ENCODE data around the gene CERS6.

Gene CERS6

DNA sequence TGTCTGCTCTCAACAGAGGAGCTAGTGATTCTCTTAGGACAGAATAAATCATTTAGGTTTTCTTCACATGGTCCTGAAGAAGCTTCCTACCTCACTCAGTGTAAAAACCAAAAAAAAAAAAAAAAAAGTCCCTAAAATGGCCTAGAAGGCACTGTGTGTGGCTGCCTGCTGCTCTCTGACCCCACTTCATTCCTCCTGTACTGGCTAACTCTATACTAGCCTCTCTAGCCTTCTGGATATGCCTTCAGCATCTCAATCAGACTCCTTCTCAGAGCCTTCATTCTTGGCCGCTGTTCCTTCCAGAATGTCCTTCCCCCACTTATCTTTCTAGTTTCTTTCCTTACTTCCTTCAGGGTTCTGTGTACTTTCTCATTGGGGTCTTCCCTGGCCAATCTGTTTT is 82.1 kb downstream of the CERS6 start:
- H3K4me1 ChIP-seq (ENCODE audit: control insufficient read depth in 5 of 5, insufficient read depth in 5 of 5, low read length in 5 of 5) = peaks cover 0 to 8% (median 5%) of the 10 kb centered on the region in 5 donors
- no peaks in the 10 kb centered on the region for H3K27me3 ChIP-seq (ENCODE audit: control insufficient read depth in 5 of 5, insufficient read depth in 4 of 5, low read length in 5 of 5)
- H3K27ac ChIP-seq (ENCODE audit: low read depth, low read length) = no peak overlapping the region
- no peak overlapping the region for H3K9ac ChIP-seq (ENCODE audit: low read length in 5 of 5)
- peaks cover 0 to 4% (median 0%) of the 10 kb centered on the region in 5 donors for H3K36me3 ChIP-seq (ENCODE audit: control insufficient read depth in 5 of 5, insufficient read depth in 5 of 5, low read length in 5 of 5)
- peaks cover 0 to 11% (median 2%) of the 10 kb centered on the region in 5 donors for H3K9me3 ChIP-seq (ENCODE audit: control insufficient read depth in 5 of 5, low read length in 5 of 5)
- no peak overlapping the region for H3K4me3 ChIP-seq (ENCODE audit: low read depth in 1 of 5, low read length in 5 of 5)

DNA sequence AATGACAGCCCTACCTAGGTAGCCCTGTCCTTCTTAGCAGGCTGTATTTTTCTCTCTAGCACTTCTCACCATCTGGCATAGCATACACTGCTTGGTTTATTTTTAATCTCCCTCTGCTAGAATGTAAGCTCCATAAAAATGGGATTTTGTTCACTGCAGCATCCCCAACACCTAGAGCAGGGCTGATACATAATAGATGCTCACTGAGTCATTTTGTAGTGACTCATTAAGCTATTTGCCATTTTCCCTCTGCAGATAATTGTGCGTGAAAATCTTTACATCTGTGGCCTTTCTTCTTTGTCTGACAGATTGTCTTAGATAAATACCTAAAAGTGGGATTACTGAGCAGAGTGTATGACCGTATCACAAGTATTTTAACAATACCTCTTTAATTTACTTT is 82.5 kb downstream of the CERS6 start:
- H3K4me3 ChIP-seq (ENCODE audit: low read depth in 1 of 5, low read length in 5 of 5) = no peak overlapping the region
- peaks cover 0 to 11% (median 2%) of the 10 kb centered on the region in 5 donors for H3K9me3 ChIP-seq (ENCODE audit: control insufficient read depth in 5 of 5, low read length in 5 of 5)
- H3K4me1 ChIP-seq (ENCODE audit: control insufficient read depth in 5 of 5, insufficient read depth in 5 of 5, low read length in 5 of 5) = peaks cover 0 to 8% (median 5%) of the 10 kb centered on the region in 5 donors
- peaks cover 0 to 4% (median 0%) of the 10 kb centered on the region in 5 donors for H3K36me3 ChIP-seq (ENCODE audit: control insufficient read depth in 5 of 5, insufficient read depth in 5 of 5, low read length in 5 of 5)
- no peaks in the 10 kb centered on the region for H3K27me3 ChIP-seq (ENCODE audit: control insufficient read depth in 5 of 5, insufficient read depth in 4 of 5, low read length in 5 of 5)
- H3K27ac ChIP-seq (ENCODE audit: low read depth, low read length) = no peak overlapping the region
- no peak overlapping the region for H3K9ac ChIP-seq (ENCODE audit: low read length in 5 of 5)

DNA sequence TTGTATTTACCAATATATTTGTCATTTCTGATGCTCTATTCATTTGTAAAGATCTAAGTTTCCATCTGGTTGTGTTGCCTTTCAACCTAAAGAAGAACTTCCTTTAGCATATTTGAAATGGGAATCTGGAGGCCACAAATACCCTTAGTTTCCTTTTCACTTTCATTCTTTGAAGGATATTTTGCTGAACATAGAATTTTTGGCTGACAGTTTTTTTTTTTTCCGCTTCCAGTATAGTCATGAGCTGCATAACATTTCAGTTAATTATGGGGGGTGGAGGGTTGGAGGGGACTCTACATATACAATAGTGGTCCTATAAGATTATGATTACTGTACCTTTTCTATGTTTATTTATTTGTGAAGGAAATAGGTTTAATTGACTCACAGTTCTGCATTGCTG is 83.9 kb downstream of the CERS6 start:
- H3K9me3 ChIP-seq (ENCODE audit: control insufficient read depth in 5 of 5, low read length in 5 of 5) = peaks cover 0 to 11% (median 2%) of the 10 kb centered on the region in 5 donors
- H3K36me3 ChIP-seq (ENCODE audit: control insufficient read depth in 5 of 5, insufficient read depth in 5 of 5, low read length in 5 of 5) = peaks cover 0 to 4% (median 0%) of the 10 kb centered on the region in 5 donors
- H3K9ac ChIP-seq (ENCODE audit: low read length in 5 of 5) = no peak overlapping the region
- H3K27ac ChIP-seq (ENCODE audit: low read depth, low read length) = no peak overlapping the region
- peaks cover 0 to 8% (median 5%) of the 10 kb centered on the region in 5 donors for H3K4me1 ChIP-seq (ENCODE audit: control insufficient read depth in 5 of 5, insufficient read depth in 5 of 5, low read length in 5 of 5)
- H3K4me3 ChIP-seq (ENCODE audit: low read depth in 1 of 5, low read length in 5 of 5) = peak overlapping the region in 1 of 5 donors; percentile 13
- H3K27me3 ChIP-seq (ENCODE audit: control insufficient read depth in 5 of 5, insufficient read depth in 4 of 5, low read length in 5 of 5) = no peaks in the 10 kb centered on the region

DNA sequence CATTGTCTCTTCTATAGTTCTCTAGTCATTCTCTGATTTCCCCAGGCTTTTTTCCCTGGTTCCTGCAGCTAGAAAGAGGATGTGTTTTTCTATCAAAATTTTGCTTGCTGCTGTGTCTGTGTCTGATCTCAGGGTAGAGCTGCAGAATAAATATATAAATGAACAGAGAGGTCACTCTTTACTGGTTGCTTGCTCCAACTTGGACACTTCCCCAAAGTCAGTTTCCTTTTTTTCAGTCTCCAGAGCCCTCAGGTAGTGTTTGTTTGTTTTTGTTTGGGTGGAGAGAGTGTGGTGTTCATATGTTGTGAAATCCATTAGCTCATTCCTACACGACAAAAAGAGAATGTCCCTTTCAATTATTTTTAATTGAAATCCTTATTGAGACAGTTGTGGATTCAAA is 85.8 kb downstream of the CERS6 start:
- Histone ChIP-seq H3K4me3 (ENCODE audit: low read depth in 1 of 5, low read length in 5 of 5) (no peak overlapping the region), H3K27ac (ENCODE audit: low read depth, low read length) (no peak overlapping the region), H3K36me3 (ENCODE audit: control insufficient read depth in 5 of 5, insufficient read depth in 5 of 5, low read length in 5 of 5) (peaks cover 0 to 4% (median 0%) of the 10 kb centered on the region in 5 donors), H3K9me3 (ENCODE audit: control insufficient read depth in 5 of 5, low read length in 5 of 5) (peaks cover 0 to 11% (median 2%) of the 10 kb centered on the region in 5 donors), H3K27me3 (ENCODE audit: control insufficient read depth in 5 of 5, insufficient read depth in 4 of 5, low read length in 5 of 5) (no peaks in the 10 kb centered on the region), H3K9ac (ENCODE audit: low read length in 5 of 5) (no peak overlapping the region), H3K4me1 (ENCODE audit: control insufficient read depth in 5 of 5, insufficient read depth in 5 of 5, low read length in 5 of 5) (peaks cover 0 to 8% (median 5%) of the 10 kb centered on the region in 5 donors)

DNA sequence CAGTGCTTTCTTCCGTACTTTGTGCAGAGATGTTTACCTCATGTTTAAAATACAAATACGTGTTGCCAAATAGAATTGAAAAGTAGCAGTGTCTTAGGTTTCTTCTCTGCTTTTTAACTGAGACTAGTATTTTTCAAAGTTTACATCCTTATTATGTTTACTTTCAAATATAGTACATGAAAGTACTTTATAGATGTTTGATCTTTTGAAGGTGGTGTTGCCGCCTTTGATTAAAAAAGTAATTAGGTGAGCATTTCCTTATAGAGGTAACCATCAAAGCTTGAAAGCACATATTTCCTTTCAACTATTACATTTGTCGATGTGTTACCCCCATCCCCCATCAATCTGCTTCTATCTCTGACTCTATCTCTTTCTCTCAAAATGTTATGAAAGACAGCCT is 87.0 kb downstream of the CERS6 start:
- Histone ChIP-seq H3K4me3 (ENCODE audit: low read depth in 1 of 5, low read length in 5 of 5) (no peak overlapping the region), H3K9ac (ENCODE audit: low read length in 5 of 5) (no peak overlapping the region), H3K4me1 (ENCODE audit: control insufficient read depth in 5 of 5, insufficient read depth in 5 of 5, low read length in 5 of 5) (peaks cover 0 to 4% (median 2%) of the 10 kb centered on the region in 5 donors), H3K27ac (ENCODE audit: low read depth, low read length) (no peak overlapping the region), H3K9me3 (ENCODE audit: control insufficient read depth in 5 of 5, low read length in 5 of 5) (peaks cover 0 to 11% (median 2%) of the 10 kb centered on the region in 5 donors), H3K36me3 (ENCODE audit: control insufficient read depth in 5 of 5, insufficient read depth in 5 of 5, low read length in 5 of 5) (peaks cover 0 to 4% (median 0%) of the 10 kb centered on the region in 5 donors), H3K27me3 (ENCODE audit: control insufficient read depth in 5 of 5, insufficient read depth in 4 of 5, low read length in 5 of 5) (no peaks in the 10 kb centered on the region)

DNA sequence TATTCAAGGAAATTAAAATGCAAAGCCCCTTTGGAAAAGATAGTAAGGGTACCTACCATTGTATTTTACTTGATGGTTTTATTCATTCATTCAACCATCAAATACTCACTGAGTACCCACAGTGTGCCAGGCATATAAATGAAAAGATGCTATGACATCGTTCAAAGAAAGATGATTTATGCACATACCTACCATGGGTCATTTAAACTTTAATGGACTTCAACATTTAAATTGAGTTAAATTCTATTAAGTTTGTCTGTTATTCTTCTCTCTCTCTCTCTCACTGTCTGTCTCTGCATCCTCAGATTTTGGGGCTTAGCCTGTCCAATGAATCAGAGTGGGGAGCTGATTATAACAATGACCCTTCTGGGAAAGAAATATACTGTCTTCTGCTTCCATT is 87.9 kb downstream of the CERS6 start:
- no peaks in the 10 kb centered on the region for H3K4me1 ChIP-seq (ENCODE audit: control insufficient read depth in 5 of 5, insufficient read depth in 5 of 5, low read length in 5 of 5)
- H3K9me3 ChIP-seq (ENCODE audit: control insufficient read depth in 5 of 5, low read length in 5 of 5) = peaks cover 0 to 11% (median 2%) of the 10 kb centered on the region in 5 donors
- H3K27me3 ChIP-seq (ENCODE audit: control insufficient read depth in 5 of 5, insufficient read depth in 4 of 5, low read length in 5 of 5) = no peaks in the 10 kb centered on the region
- no peak overlapping the region for H3K4me3 ChIP-seq (ENCODE audit: low read depth in 1 of 5, low read length in 5 of 5)
- peaks cover 0 to 4% (median 0%) of the 10 kb centered on the region in 5 donors for H3K36me3 ChIP-seq (ENCODE audit: control insufficient read depth in 5 of 5, insufficient read depth in 5 of 5, low read length in 5 of 5)
- no peak overlapping the region for H3K9ac ChIP-seq (ENCODE audit: low read length in 5 of 5)
- no peak overlapping the region for H3K27ac ChIP-seq (ENCODE audit: low read depth, low read length)

DNA sequence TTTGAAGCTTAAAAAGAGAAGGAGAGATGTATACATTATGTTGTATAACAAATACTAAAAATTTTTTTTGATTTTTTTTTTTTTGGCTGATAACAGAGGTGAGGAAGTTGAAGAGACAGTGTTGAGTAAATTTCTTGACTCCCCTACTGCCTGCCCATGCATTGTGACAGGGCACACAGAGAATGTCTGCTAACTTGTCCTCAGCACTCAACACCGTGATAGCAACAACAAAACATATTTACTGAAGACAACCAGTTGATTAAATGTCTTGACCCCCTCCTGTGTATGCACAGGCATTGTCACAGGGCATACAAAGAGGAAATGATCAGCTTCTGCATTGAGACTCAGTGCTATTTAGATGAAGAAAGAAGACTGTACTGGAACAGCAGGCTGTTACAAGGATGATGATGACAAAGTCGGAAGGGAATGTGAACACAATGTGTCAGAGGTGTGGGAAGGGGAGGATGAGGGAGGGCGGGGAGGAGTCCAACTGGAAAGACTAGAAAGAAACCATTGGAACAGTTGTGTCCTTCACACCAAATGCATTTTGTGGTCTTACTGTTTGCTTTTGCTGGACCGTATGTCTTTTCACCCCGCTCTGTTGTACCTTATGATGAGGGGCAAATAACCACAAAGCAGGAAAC is 89.5 kb downstream of the CERS6 start:
- H3K27me3 ChIP-seq (ENCODE audit: control insufficient read depth in 5 of 5, insufficient read depth in 4 of 5, low read length in 5 of 5) = no peaks in the 10 kb centered on the region
- H3K9ac ChIP-seq (ENCODE audit: low read length in 5 of 5) = no peak overlapping the region
- no peak overlapping the region for H3K27ac ChIP-seq (ENCODE audit: low read depth, low read length)
- H3K9me3 ChIP-seq (ENCODE audit: control insufficient read depth in 5 of 5, low read length in 5 of 5) = peaks cover 0 to under 1% (median 0%) of the 10 kb centered on the region in 5 donors
- H3K36me3 ChIP-seq (ENCODE audit: control insufficient read depth in 5 of 5, insufficient read depth in 5 of 5, low read length in 5 of 5) = no peaks in the 10 kb centered on the region
- H3K4me3 ChIP-seq (ENCODE audit: low read depth in 1 of 5, low read length in 5 of 5) = no peak overlapping the region
- H3K4me1 ChIP-seq (ENCODE audit: control insufficient read depth in 5 of 5, insufficient read depth in 5 of 5, low read length in 5 of 5) = peaks cover 0 to 2% (median under 1%) of the 10 kb centered on the region in 5 donors

DNA sequence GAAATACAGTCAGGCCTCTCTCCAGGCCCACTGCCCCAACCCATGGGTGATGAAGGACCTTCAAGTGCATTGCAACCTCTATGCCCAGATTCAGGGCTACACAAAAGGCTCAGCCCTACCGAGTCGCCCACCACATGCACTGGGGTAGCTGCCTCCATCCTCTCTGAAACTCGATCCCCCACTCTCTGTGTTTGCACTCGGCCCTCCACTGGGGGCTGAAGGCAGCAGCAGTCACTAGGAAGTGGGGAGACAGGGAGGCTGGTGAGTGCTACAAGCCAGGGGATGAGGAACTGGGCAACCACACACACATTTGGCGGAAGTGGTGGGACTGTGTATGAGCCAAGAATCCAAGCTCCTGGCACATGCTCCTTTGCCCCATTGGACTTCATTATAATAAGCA is 94.6 kb downstream of the CERS6 start:
- Histone ChIP-seq H3K27me3 (ENCODE audit: control insufficient read depth in 5 of 5, insufficient read depth in 4 of 5, low read length in 5 of 5) (no peaks in the 10 kb centered on the region), H3K4me1 (ENCODE audit: control insufficient read depth in 5 of 5, insufficient read depth in 5 of 5, low read length in 5 of 5) (peaks cover 0 to 6% (median 4%) of the 10 kb centered on the region in 5 donors), H3K36me3 (ENCODE audit: control insufficient read depth in 5 of 5, insufficient read depth in 5 of 5, low read length in 5 of 5) (no peaks in the 10 kb centered on the region), H3K27ac (ENCODE audit: low read depth, low read length) (no peak overlapping the region), H3K4me3 (ENCODE audit: low read depth in 1 of 5, low read length in 5 of 5) (no peak overlapping the region), H3K9ac (ENCODE audit: low read length in 5 of 5) (no peak overlapping the region), H3K9me3 (ENCODE audit: control insufficient read depth in 5 of 5, low read length in 5 of 5) (no peaks in the 10 kb centered on the region)

DNA sequence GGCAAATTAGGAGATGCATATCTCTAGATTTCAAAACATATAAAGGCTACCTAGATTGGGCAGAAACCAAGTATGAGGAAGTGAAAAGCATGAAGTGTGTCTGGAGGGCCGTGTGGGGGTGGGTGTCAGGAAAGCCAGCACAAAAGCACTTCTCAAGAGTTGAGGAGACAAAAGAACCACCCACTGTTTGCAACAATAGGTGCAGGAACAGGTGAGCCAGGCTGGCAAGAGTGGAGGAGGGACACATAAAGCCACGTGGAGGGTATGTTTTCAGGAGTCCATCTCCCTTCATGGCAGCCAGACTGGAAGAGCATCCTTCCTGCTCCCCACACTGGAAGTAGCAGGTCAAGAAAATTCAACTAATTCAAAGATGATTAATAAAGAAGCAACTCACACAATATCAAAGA is 96.4 kb downstream of the CERS6 start:
- Histone ChIP-seq H3K36me3 (ENCODE audit: control insufficient read depth in 5 of 5, insufficient read depth in 5 of 5, low read length in 5 of 5) (no peaks in the 10 kb centered on the region), H3K9me3 (ENCODE audit: control insufficient read depth in 5 of 5, low read length in 5 of 5) (no peaks in the 10 kb centered on the region)

DNA sequence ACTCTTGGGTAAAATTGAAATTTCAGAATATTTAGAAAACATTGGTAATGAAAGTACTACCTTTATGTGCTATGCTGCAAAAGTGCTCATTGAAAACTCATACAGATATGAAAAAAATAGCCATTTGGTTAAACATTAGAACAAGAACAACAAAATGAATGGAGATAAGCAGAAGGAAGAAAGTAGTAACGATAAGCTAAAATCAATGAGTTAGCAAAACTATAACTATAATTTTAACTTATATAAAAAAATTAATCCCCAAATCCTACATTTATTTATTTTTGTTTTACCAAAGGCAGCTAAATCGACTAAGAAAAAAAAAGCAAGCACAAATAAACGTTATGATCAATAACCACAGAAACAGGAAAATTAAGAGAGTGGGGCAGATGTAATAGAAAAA is 99.2 kb downstream of the CERS6 start:
- no peaks in the 10 kb centered on the region for H3K9me3 ChIP-seq (ENCODE audit: control insufficient read depth in 5 of 5, low read length in 5 of 5)
- no peak overlapping the region for H3K27ac ChIP-seq (ENCODE audit: low read depth, low read length)
- no peak overlapping the region for H3K9ac ChIP-seq (ENCODE audit: low read length in 5 of 5)
- H3K4me3 ChIP-seq (ENCODE audit: low read depth in 1 of 5, low read length in 5 of 5) = no peak overlapping the region
- no peaks in the 10 kb centered on the region for H3K27me3 ChIP-seq (ENCODE audit: control insufficient read depth in 5 of 5, insufficient read depth in 4 of 5, low read length in 5 of 5)
- peaks cover 0 to 6% (median 4%) of the 10 kb centered on the region in 5 donors for H3K4me1 ChIP-seq (ENCODE audit: control insufficient read depth in 5 of 5, insufficient read depth in 5 of 5, low read length in 5 of 5)
- H3K36me3 ChIP-seq (ENCODE audit: control insufficient read depth in 5 of 5, insufficient read depth in 5 of 5, low read length in 5 of 5) = no peaks in the 10 kb centered on the region

More for the DNA sequence above, 96.4 kb downstream of the CERS6 start:
- Histone ChIP-seq H3K4me1 (ENCODE audit: control insufficient read depth in 5 of 5, insufficient read depth in 5 of 5, low read length in 5 of 5) (peaks cover 0 to 6% (median 4%) of the 10 kb centered on the region in 5 donors), H3K4me3 (ENCODE audit: low read depth in 1 of 5, low read length in 5 of 5) (no peak overlapping the region), H3K9ac (ENCODE audit: low read length in 5 of 5) (no peak overlapping the region), H3K27me3 (ENCODE audit: control insufficient read depth in 5 of 5, insufficient read depth in 4 of 5, low read length in 5 of 5) (no peaks in the 10 kb centered on the region), H3K27ac (ENCODE audit: low read depth, low read length) (no peak overlapping the region)
